GM06990 (cell line): ENCODE results near the gene C1QTNF1.

Experiments
- DNase-seq: peaks from one replicate; pipeline ENCODE4 v3.0.0-alpha.2; 2011; ENCODE audit not compliant: insufficient read length; ENCODE audit errors: extremely low read depth
- H3K27me3 ChIP-seq: replicated peaks from 2 replicates; pipeline ENCODE4 v1.6.0; 2011; ENCODE audit warnings: low read length; ENCODE audit not compliant: control insufficient read depth, insufficient read depth
- H3K36me3 ChIP-seq: 2 replicates; pipeline ENCODE4 v1.5.1; 2011; ENCODE audit warnings: low read length; ENCODE audit not compliant: control insufficient read depth, insufficient read depth
- H3K4me3 ChIP-seq: replicated peaks from 2 replicates; pipeline ENCODE4 v1.5.1; 2011; ENCODE audit warnings: low read depth, mild to moderate bottlenecking, control low read depth, low read length
- TF ChIP-seq, protein P1 (sequence below): IDR thresholded peaks from 2 replicates; pipeline ENCODE4 v1.5.1; 2011; ENCODE audit warnings: low read length, control low read depth, mild to moderate bottlenecking, inconsistent platforms; ENCODE audit not compliant: insufficient read depth, poor library complexity, severe bottlenecking

Gene C1QTNF1

DNA sequence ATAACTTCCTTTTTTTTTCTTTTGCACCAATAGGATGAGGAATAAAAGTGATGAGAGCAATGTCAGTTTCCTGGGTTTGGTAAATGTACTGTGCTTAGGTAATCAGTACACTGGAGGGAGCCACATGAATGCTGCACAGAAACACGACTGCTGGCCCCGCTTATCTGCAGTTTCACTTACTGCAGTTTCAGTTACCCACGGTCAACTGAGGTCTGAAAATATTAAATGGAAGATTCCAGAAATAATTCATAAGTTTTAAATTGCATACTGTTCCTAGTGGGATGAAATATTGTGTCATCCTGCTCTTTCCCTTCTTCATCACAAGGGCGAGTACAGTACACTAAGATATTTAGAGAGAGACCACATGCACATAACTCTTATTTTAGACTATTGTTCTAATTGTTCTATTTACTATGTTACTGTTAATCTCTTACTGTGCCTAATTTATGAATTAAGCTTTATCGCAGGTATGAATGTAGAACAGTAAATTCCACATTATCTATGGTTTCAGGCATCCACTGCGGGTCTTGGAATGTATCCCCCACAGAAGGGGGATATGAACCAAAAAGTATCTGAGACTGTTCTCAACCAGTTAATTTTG is 37.8 kb upstream of the C1QTNF1 start:
- no peak for DNase-seq
- Histone ChIP-seq H3K27me3 (no peaks in the 10 kb centered on the region), H3K4me3 (no peak overlapping the region), H3K36me3 (peaks cover 5% of the 10 kb centered on the region)
- TF ChIP-seq, protein P1, sequence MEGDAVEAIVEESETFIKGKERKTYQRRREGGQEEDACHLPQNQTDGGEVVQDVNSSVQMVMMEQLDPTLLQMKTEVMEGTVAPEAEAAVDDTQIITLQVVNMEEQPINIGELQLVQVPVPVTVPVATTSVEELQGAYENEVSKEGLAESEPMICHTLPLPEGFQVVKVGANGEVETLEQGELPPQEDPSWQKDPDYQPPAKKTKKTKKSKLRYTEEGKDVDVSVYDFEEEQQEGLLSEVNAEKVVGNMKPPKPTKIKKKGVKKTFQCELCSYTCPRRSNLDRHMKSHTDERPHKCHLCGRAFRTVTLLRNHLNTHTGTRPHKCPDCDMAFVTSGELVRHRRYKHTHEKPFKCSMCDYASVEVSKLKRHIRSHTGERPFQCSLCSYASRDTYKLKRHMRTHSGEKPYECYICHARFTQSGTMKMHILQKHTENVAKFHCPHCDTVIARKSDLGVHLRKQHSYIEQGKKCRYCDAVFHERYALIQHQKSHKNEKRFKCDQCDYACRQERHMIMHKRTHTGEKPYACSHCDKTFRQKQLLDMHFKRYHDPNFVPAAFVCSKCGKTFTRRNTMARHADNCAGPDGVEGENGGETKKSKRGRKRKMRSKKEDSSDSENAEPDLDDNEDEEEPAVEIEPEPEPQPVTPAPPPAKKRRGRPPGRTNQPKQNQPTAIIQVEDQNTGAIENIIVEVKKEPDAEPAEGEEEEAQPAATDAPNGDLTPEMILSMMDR, result peak; percentile 39

DNA sequence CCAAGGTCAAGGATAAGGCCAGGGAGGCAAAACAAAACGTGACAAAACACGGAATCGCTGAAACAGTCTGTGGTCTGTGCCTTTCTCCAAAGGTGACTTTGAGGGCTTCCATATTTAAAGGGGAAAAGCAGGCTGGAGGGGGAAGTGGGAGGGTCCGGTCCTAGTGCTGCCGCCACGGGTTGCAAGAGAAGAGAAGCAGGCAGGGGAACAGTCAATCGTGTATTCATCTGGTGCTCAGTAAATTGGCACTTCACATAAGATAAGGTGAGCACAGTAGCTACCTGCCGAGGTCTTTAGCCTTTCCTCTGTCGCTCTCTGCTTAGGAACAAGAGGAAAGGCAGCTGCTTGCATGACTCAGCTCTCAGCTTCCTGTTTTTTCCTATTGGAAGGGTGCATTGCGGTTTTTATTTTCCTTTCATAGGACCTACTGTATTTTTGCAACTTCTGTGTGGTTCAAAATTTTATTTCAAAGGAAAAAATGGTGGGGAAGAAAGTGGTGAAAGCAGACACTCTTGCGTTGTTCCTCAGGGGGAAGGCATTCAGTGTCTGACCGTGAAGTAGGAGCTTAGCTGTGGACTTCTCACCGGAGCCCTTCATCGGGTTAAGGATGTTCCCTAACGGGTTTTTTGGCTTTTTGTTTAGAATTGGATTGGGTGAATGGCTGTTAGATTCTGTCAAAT is 37.2 kb upstream of the C1QTNF1 start:
- H3K36me3 ChIP-seq, result peaks cover 9% of the 10 kb centered on the region
- TF ChIP-seq, protein P1, result no peak
- no peak overlapping the region for H3K4me3 ChIP-seq
- H3K27me3 ChIP-seq, result no peaks in the 10 kb centered on the region
- no peak for DNase-seq

DNA sequence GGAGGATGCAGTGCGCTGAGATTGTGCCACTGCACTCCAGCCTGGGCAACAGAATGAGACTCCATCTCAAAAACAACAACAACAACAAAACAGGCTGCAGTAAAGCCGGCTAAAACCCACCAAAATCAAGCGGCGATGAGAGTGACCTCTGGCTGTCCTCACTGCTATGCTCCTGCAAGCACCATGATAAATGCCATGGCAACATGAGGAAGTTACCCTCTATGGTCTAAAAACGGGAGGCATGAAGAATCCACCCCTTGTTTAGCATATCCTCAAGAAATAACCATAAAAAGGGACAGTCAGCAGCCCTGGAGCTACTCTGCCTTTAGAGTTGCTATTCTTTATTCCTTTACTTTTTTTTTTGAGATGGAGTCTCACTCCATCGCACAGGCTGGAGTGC is 35.8 kb upstream of the C1QTNF1 start:
- no peak overlapping the region for H3K4me3 ChIP-seq
- peaks cover 11% of the 10 kb centered on the region for H3K36me3 ChIP-seq
- no peaks in the 10 kb centered on the region for H3K27me3 ChIP-seq
- TF ChIP-seq, protein P1, result no peak
- no peak for DNase-seq

DNA sequence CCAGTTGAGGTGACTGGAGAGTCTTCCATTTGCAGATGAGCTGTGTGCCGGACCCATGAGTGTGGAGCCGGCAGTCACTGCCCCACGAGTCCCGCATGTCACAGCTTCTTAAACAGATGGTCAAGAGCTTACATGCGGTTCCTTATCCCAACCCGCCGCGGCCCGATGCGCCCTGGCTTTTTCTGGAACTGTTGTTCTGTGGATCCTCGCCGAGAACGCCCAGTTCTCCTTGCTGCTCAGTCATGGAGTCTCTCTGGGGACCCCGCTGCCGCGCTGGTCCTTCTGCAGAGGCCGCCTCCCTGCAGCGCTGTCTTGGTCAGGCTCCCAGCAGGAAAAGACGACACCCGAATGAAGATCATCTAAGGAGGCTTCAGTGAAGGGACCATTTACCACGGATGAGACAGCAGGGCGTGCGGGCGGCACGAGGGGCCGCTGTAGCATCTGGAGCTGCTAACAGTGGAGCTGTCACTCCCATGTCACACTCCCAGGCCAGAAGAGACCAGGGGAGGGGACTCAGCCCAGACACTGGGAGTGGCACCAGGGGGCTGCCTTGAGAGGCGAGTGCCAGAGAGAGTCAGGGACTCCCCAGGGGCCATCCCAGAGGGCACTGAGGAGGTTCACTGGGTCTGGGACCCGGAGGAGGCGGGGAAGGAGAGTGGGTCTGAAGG is 33.5 kb upstream of the C1QTNF1 start:
- Histone ChIP-seq H3K36me3 (peaks cover 23% of the 10 kb centered on the region), H3K4me3 (no peak overlapping the region), H3K27me3 (no peaks in the 10 kb centered on the region)
- TF ChIP-seq, protein P1, result no peak
- DNase-seq, result no peak

DNA sequence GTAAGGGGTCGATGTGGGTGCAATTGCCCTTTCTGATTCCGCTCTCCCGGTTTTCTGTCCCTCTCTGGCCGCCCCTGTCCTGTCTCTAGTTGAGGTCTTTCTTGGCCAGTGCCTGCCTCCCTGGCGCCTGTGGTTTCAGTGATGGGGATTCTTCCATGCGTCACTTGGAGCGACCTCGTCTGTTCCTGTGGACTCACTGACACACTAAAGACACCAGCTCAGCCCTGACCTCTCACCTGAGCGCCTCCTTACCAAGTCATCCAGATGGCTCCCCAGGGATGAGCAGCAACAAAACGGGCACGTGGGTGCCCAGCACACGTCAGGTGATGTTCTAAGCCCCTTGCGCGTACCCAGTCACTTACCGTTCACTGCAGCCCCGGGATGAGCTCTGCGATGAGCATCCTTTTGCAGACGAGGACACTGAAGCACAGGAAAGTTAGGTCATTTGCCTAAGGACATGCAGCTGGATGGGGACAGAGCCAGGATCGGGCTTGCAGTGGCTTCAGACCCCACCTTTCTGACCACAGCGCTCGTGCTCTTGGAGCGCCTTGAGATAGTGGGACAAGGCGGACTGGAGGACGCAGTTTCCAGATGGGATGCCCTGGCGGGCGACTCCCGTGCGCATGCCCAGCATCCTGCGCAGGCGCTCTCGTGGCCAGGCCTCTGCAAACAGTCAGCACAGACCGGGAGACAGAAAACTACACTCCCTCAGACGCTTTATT is 32.8 kb upstream of the C1QTNF1 start:
- H3K4me3 ChIP-seq, result no peak overlapping the region
- TF ChIP-seq, protein P1, result no peak
- DNase-seq, result no peak
- H3K36me3 ChIP-seq, result peaks cover 28% of the 10 kb centered on the region
- H3K27me3 ChIP-seq, result no peaks in the 10 kb centered on the region
